Endothelial cell (in vitro differentiated cells): ENCODE measurements around the gene SCN3A. TPM values are rescaled to one million over a fixed set of nuclear protein-coding genes. Genes with fewer than 3 reads are reported as not detected.

Experiments
- DNase-seq: peaks from one replicate; pipeline ENCODE4 v3.0.0; 2021; ENCODE audit warnings: low spot score
- H3K27ac Mint-ChIP-seq: one replicate; pipeline ENCODE4 v1.8.0; 2021; ENCODE audit warnings: mixed read lengths, inconsistent platforms; ENCODE audit not compliant: unreplicated experiment
- H3K27me3 Mint-ChIP-seq: one replicate; pipeline ENCODE4 v1.8.0; 2021; ENCODE audit warnings: mild to moderate bottlenecking, moderate library complexity, mixed read lengths, inconsistent platforms; ENCODE audit not compliant: unreplicated experiment
- H3K36me3 Mint-ChIP-seq: one replicate; pipeline ENCODE4 v1.8.0; 2021; ENCODE audit warnings: mild to moderate bottlenecking, low read depth, mixed read lengths, inconsistent platforms; ENCODE audit not compliant: unreplicated experiment
- H3K4me1 Mint-ChIP-seq: one replicate; pipeline ENCODE4 v1.8.0; 2021; ENCODE audit warnings: mild to moderate bottlenecking, mixed read lengths, inconsistent platforms; ENCODE audit not compliant: unreplicated experiment
- H3K4me3 Mint-ChIP-seq: one replicate; pipeline ENCODE4 v1.8.0; 2021; ENCODE audit warnings: mild to moderate bottlenecking, mixed read lengths, inconsistent platforms; ENCODE audit not compliant: unreplicated experiment
- H3K9me3 Mint-ChIP-seq: one replicate; pipeline ENCODE4 v1.8.0; 2021; ENCODE audit warnings: mixed read lengths, inconsistent platforms; ENCODE audit not compliant: unreplicated experiment
- CTCF ChIP-seq: fragments of 200-600 bp; sonication (generic); IDR thresholded peaks from one replicate; pipeline ENCODE4 v1.5.0; 2021; ENCODE audit warnings: antibody characterized with exemption; ENCODE audit not compliant: unreplicated experiment
- total RNA-seq: library from RNA; stranded (reverse); fragmentation: NEBNext Ultra II Directional; extraction: Animal tissue kit (Norgen Biotek cat#: 25700); gene quantifications from one replicate; pipeline ENCODE4 v1.2.1, GENCODE V29; 2021; ENCODE audit not compliant: unreplicated experiment

The SCN3A gene
- total RNA-seq, 1 donor from 2014 or later = 0.38 TPM

DNA sequence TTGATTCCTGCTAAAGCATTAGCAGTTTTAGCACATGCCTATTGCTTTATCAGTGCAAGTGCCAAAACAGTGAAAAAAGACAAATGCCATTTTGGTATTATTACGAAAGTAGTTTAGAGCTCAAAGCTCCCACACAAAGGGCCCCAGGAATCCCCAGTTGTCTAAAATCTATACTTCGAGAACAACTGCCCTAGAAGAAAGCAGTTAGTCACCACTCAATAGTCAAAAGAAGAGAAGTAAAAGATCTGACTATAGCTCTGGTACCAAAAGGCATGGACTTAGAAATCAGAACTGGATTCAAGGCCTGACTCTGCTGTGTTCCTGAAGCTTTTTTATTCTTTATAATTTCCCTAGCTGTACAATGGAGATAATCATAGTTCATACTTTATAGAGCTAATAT, 21.8 kb downstream of the SCN3A start:
- TF ChIP-seq CTCF = no peak
- no peaks in the 10 kb centered on the region for H3K27me3 Mint-ChIP-seq
- H3K36me3 Mint-ChIP-seq = no peaks in the 10 kb centered on the region
- H3K27ac Mint-ChIP-seq = no peak overlapping the region
- H3K4me1 Mint-ChIP-seq = no peaks in the 10 kb centered on the region
- no peaks in the 10 kb centered on the region for H3K9me3 Mint-ChIP-seq
- no peak for DNase-seq
- no peak overlapping the region for H3K4me3 Mint-ChIP-seq

GRCh38 chr2:165176780-165177179, 27.1 kb downstream of the SCN3A start:
- DNase-seq = no peak
- TF ChIP-seq CTCF = no peak
- Mint-ChIP-seq H3K4me3 (no peak overlapping the region), H3K27me3 (no peaks in the 10 kb centered on the region), H3K4me1 (no peaks in the 10 kb centered on the region), H3K9me3 (no peaks in the 10 kb centered on the region), H3K27ac (no peak overlapping the region), H3K36me3 (no peaks in the 10 kb centered on the region)

DNA sequence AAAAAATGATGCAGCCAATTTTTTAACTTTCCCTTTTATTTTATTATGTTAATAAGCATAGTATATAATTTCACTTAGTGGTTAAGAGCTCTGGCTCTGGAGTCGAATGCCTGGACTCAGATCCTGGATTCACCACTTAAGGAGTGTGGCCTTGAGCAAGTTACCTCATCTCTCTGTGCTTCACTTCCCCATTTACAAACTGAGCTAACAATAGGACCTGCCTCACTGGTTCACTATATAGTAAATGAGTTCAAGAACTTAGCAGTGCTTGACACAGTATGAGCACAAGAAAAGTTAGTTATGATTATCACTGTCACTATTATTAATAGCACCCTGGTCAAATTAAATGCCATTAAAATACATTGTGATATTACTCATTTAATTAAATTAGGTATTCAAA, 30.6 kb downstream of the SCN3A start:
- TF ChIP-seq CTCF = no peak
- H3K27me3 Mint-ChIP-seq = no peaks in the 10 kb centered on the region
- H3K4me1 Mint-ChIP-seq = peaks cover 3% of the 10 kb centered on the region
- H3K9me3 Mint-ChIP-seq = no peaks in the 10 kb centered on the region
- DNase-seq = no peak
- H3K4me3 Mint-ChIP-seq = no peak overlapping the region
- no peak overlapping the region for H3K27ac Mint-ChIP-seq
- H3K36me3 Mint-ChIP-seq = no peaks in the 10 kb centered on the region

GRCh38 chr2:165164201-165164600, 39.6 kb downstream of the SCN3A start:
- DNase-seq = no peak
- Mint-ChIP-seq H3K27me3 (no peaks in the 10 kb centered on the region), H3K27ac (no peak overlapping the region), H3K4me1 (no peaks in the 10 kb centered on the region), H3K36me3 (no peaks in the 10 kb centered on the region), H3K9me3 (no peaks in the 10 kb centered on the region), H3K4me3 (no peak overlapping the region)
- no peak for TF ChIP-seq CTCF

- H3K4me3 Mint-ChIP-seq = no peak overlapping the region
- no peak overlapping the region for H3K27ac Mint-ChIP-seq
- no peaks in the 10 kb centered on the region for H3K9me3 Mint-ChIP-seq
- DNase-seq = no peak
- H3K27me3 Mint-ChIP-seq = no peaks in the 10 kb centered on the region
- no peaks in the 10 kb centered on the region for H3K4me1 Mint-ChIP-seq
- no peak for TF ChIP-seq CTCF
- no peaks in the 10 kb centered on the region for H3K36me3 Mint-ChIP-seq
These were observed 40.1 kb downstream of the SCN3A start for GRCh38 chr2:165163761-165164160.
